Mucosa of stomach (tissue), 1 donor: Measurements from ENCODE around the gene SGK1.
"Not testable (repeated sequence)": the region's sequence is repeated elsewhere in the genome, so short reads cannot be mapped to it uniquely, and the experiment has no call there.

Experiments used
- H3K27me3 ChIP-seq: one replicate; pipeline ENCODE4 v1.7.0; 2013; ENCODE audit warnings: mild to moderate bottlenecking, low read length; ENCODE audit not compliant: control insufficient read depth, insufficient read depth
- H3K36me3 ChIP-seq: one replicate; pipeline ENCODE4 v1.7.0; 2013; ENCODE audit warnings: low read length; ENCODE audit not compliant: control insufficient read depth, insufficient read depth
- H3K4me1 ChIP-seq: one replicate; pipeline ENCODE4 v1.7.0; 2013; ENCODE audit warnings: mild to moderate bottlenecking, low read length; ENCODE audit not compliant: control insufficient read depth, insufficient read depth
- H3K4me3 ChIP-seq: one replicate; pipeline ENCODE4 v1.7.0; 2013; ENCODE audit warnings: low read length
- H3K9ac ChIP-seq: one replicate; pipeline ENCODE4 v1.7.0; 2013; ENCODE audit warnings: mild to moderate bottlenecking, low read length, moderate library complexity
- H3K9me3 ChIP-seq: one replicate; pipeline ENCODE4 v1.7.0; 2013; ENCODE audit warnings: mild to moderate bottlenecking, low read length, moderate library complexity; ENCODE audit not compliant: control insufficient read depth
- donor health status: Pancreatic carcinoma.

Gene SGK1

DNA sequence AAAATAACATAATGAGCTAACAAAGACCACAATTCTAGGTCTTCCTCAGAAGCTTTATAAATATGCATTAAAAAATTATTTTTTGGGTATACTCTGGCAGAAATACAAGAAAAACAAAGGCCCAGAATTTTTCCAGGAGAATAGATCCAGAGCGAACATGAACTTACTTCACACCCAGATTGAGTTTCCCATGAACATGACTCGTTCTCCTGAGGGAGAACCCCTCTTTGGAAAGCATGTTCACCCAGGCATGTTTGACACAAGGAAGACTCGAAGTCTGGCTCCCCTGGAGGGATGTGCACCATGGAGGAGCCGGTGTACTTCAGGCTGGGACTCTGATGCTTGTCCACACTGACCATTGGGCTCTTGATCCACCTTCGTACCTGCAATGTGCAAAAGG lies 56.1 kb downstream of the SGK1 start:
- H3K4me3 ChIP-seq = no peak overlapping the region
- no peaks in the 10 kb centered on the region for H3K9me3 ChIP-seq
- H3K9ac ChIP-seq = no peak overlapping the region

DNA sequence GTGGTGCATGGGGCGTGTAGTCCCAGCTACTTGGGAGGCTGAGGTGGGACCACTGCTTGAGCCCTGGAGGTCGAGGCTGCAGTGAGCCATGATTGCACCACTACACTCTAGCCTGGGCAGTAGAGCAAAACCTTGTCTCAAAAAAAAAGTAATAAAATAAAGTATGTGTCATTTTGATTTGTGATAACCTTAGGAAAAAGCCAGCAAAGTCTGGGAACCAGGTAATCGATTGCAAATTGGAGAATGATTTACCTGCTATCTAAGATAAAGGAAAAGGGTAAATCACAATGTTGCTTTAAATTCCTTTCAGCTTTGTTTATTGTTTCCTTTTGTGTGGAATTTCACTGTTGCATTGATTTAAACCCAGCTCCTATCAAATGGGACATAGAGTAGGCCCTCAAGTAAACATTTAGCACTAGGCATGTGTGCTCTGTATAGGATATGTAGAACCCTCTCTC lies 59.0 kb downstream of the SGK1 start:
- Histone ChIP-seq H3K9me3 (no peaks in the 10 kb centered on the region), H3K4me3 (no peak overlapping the region), H3K4me1 (no peaks in the 10 kb centered on the region), H3K36me3 (no peaks in the 10 kb centered on the region), H3K9ac (no peak overlapping the region), H3K27me3 (no peaks in the 10 kb centered on the region)

More for the DNA sequence above, 56.1 kb downstream of the SGK1 start:
- Histone ChIP-seq H3K27me3 (no peaks in the 10 kb centered on the region), H3K4me1 (no peaks in the 10 kb centered on the region), H3K36me3 (no peaks in the 10 kb centered on the region)

DNA sequence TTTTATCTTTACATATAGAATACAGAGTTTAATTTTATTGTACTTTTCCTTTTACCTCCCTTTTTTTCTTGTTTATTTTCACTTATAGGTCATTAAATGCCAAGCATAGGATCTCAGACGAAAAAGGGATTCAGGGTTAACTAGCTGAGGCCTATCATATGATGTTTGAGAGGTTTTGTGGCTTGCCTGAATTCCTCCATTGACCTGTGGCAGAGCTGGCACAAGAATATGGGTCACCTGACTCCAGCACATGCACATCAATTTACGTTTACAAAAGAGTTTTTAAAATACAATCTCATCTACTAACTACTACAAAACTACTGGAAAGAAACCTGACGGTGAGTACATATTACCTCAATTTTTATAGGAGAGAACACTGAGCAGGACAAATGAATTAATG lies 60.4 kb downstream of the SGK1 start:
- Histone ChIP-seq H3K9me3 (no peaks in the 10 kb centered on the region), H3K27me3 (no peaks in the 10 kb centered on the region), H3K4me1 (no peaks in the 10 kb centered on the region)

GRCh38 chr6:134256862-134257261 lies 61.0 kb downstream of the SGK1 start:
- Histone ChIP-seq H3K9ac (no peak overlapping the region), H3K4me1 (no peaks in the 10 kb centered on the region), H3K36me3 (no peaks in the 10 kb centered on the region), H3K4me3 (no peak overlapping the region), H3K27me3 (no peaks in the 10 kb centered on the region), H3K9me3 (no peaks in the 10 kb centered on the region)

More for the DNA sequence above, 60.4 kb downstream of the SGK1 start:
- H3K36me3 ChIP-seq = no peaks in the 10 kb centered on the region
- H3K9ac ChIP-seq = no peak overlapping the region
- no peak overlapping the region for H3K4me3 ChIP-seq

DNA sequence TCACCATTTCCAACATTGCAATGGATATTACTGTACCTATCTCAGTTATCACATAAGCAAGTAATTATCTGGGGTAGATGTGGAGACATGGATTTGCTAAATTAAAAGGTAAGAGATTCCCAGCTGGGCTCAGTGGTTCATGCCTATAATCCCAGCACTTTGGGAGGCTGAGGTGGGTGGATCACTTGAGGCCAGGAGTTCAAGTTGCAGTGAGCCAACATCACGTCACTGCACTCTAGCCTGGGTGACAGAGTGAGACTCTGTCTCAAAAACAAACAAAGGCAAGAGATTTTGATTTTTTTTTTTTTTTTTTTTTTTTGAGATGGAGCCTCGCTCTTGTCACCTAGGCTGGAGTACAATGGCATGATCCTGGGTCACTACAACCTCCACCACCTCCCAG lies 62.6 kb downstream of the SGK1 start:
- H3K9ac ChIP-seq, H3K4me3 ChIP-seq, H3K27me3 ChIP-seq, H3K36me3 ChIP-seq, H3K9me3 ChIP-seq, H3K4me1 ChIP-seq: not testable (repeated sequence)

- Histone ChIP-seq H3K9me3 (no peaks in the 10 kb centered on the region), H3K36me3 (no peaks in the 10 kb centered on the region), H3K27me3 (no peaks in the 10 kb centered on the region), H3K4me3 (no peak overlapping the region), H3K9ac (no peak overlapping the region), H3K4me1 (no peaks in the 10 kb centered on the region)
Observed at GRCh38 chr6:134254118-134254517, 63.8 kb downstream of the SGK1 start.

GRCh38 chr6:134253681-134254080 lies 64.2 kb downstream of the SGK1 start:
- H3K4me3 ChIP-seq = no peak overlapping the region
- no peak overlapping the region for H3K9ac ChIP-seq
- no peaks in the 10 kb centered on the region for H3K27me3 ChIP-seq
- no peaks in the 10 kb centered on the region for H3K9me3 ChIP-seq
- H3K4me1 ChIP-seq = no peaks in the 10 kb centered on the region
- no peaks in the 10 kb centered on the region for H3K36me3 ChIP-seq

DNA sequence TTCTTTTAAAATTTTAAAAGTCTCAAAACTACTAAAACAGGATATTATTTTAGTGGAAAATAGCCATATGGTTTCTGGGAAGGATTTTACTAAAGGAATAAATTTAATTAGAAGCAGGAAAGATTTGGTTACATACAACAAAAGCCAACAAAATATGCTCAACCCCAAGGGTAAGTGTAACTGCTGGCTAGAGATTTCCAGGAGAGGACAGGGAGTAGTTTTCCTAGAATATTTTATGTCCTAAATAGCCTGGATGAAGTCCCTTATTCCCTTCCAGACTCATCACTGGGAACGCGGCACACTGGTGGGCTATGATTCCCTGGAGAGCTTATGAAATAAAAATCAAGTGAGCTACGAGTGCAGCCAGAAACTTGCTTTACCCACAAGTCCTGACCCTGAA lies 66.6 kb downstream of the SGK1 start:
- Histone ChIP-seq H3K4me3 (no peak overlapping the region), H3K9me3 (no peaks in the 10 kb centered on the region), H3K4me1 (no peaks in the 10 kb centered on the region), H3K36me3 (no peaks in the 10 kb centered on the region), H3K27me3 (no peaks in the 10 kb centered on the region), H3K9ac (no peak overlapping the region)

GRCh38 chr6:134250776-134251175 lies 67.1 kb downstream of the SGK1 start:
- H3K36me3 ChIP-seq = no peaks in the 10 kb centered on the region
- H3K27me3 ChIP-seq = no peaks in the 10 kb centered on the region
- H3K9me3 ChIP-seq = no peaks in the 10 kb centered on the region
- H3K9ac ChIP-seq = no peak overlapping the region
- H3K4me3 ChIP-seq = no peak overlapping the region
- no peaks in the 10 kb centered on the region for H3K4me1 ChIP-seq

DNA sequence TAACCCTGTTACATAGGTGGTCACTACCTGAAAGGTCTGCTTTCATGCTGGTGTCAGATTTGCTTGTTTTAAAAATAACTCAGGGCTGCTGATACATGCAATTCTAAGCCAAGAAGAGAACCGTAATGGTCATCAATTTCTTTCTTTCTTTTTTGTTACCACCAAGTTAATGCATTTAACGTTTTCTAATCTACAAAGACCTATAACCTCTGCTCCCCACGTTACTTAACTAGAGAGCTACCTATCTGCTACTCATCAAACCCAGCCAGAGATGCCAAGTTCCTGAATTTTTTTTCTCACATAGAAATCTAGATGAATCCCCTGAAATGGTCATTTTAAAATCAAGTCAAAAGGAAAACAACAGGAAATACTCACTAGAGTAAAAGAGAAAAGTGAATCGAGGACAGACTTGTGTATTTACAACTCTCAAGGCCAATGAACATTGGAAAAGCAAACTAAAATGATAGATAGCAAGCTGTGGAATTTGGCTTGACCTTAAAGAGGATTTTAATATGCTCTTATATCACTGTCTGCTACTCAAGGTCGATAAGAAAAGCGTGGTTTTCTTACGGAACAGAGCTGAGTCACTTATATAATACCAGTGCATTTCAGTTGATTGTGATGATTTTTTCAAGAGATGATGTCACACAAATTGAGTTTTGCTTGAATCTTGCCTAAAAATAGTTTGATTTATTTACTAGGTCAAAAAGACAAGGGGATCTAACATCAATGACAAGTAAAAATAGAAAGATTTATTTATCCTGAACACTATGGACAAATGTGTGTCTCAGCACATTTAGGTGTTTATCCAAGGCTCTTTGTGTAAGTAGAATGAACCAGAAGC lies 67.9 kb downstream of the SGK1 start:
- H3K36me3 ChIP-seq = no peaks in the 10 kb centered on the region
- H3K27me3 ChIP-seq = no peaks in the 10 kb centered on the region
- no peak overlapping the region for H3K9ac ChIP-seq
- no peak overlapping the region for H3K4me3 ChIP-seq
- H3K4me1 ChIP-seq = no peaks in the 10 kb centered on the region
- H3K9me3 ChIP-seq = no peaks in the 10 kb centered on the region

DNA sequence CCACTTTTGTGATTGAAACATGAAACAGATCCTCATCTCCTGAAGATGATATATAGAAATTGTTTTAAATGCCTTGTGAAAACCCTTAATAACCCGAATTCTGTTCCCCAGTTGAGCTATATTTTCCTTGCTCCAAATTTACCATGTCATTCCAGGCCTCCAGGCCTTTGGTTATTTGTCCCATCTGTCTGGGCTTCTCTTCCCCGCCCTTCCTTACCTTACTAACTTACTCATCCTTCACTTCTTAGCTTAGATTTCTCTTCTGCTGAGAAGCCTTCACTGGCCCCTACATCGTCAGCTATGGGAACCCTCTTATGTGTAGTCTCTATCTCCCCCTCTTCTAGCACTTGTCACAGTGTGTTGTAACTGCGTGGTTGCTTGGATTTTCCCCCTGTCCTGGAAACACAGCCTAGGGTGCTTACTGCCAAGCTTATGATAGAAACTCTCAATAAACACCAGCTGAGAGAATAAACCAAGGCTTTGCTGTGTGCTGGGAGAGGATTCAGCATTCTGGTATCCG lies 68.6 kb downstream of the SGK1 start:
- H3K4me1 ChIP-seq = no peaks in the 10 kb centered on the region
- H3K27me3 ChIP-seq = no peaks in the 10 kb centered on the region
- H3K36me3 ChIP-seq = no peaks in the 10 kb centered on the region
- no peak overlapping the region for H3K9ac ChIP-seq
- no peak overlapping the region for H3K4me3 ChIP-seq
- H3K9me3 ChIP-seq = no peaks in the 10 kb centered on the region

DNA sequence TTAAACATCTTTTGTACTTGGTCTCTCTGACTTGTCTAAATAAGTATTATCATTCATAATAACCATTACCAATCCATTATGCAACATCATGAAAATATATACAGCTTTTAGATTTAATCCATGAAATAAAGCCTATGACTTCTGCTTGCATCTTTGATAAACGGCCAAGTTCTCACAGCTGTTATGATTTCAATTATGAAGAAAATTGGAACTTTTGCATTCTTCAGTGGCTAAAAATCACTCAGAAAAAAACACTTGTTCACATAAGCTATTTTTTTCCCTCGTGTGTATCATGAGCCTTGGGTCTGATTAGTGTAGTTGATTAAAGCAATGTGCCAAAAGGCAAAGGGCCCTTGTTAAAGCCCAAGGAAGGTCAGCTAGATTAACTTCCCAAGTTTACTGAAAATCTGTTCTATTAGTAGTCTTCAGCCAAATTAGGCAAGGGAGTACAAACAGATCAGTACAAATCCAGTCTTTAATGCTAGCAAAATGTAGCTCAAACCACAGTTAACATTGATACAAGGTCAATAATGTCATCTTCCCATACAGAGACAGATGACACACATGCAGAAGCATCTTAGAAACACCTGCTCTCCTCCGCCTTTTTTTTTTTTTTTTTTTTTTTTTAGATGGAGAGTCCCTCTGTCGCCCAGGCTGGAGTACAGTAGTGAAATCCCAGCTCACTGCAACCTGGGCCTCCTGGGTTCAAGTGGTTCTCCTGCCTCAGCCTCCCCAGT lies 69.9 kb downstream of the SGK1 start:
- Histone ChIP-seq H3K9me3 (no peaks in the 10 kb centered on the region), H3K9ac (no peak overlapping the region), H3K27me3 (no peaks in the 10 kb centered on the region), H3K36me3 (no peaks in the 10 kb centered on the region), H3K4me3 (no peak overlapping the region), H3K4me1 (no peaks in the 10 kb centered on the region)
